HepG2 (cell line): ENCODE results near the gene CFL1. TPM values are rescaled to one million over a fixed set of nuclear protein-coding genes. Genes with fewer than 3 reads are reported as not detected.

Source experiments
- ATAC-seq: fragments of 200-7000 bp; cut with Tn5 transposase; 3 replicates; pipeline ENCODE4 v1.9.1; 2020; ENCODE audit warnings: mild to moderate bottlenecking, moderate library complexity
- BruUV-seq: library from RNA; stranded (reverse); fragments of 400-500 nt; replicated peaks from 2 replicates; lab custom pipeline; 2021; lab: Mats Ljungman, UMichigan
- CTCF ChIA-PET: fragments of 300-600 bp; formaldehyde crosslinking; extraction: SDS; loops from one replicate; lab custom pipeline; 2021; ENCODE audit warnings: low total read pairs, inconsistent platforms, low intra/inter-chr PET ratio; lab: Yijun Ruan, JAX
- POLR2A ChIA-PET: fragments of 350-600 bp; sonication (Branson Sonifier 250); formaldehyde crosslinking; loops from one replicate; lab custom pipeline; 2020; ENCODE audit warnings: antibody characterized with exemption, inconsistent platforms; lab: Yijun Ruan, JAX
- DNase-seq: peaks from one replicate; pipeline ENCODE4 v3.0.0-alpha.2; 2015; ENCODE audit warnings: low spot score
- FAIRE-seq: peaks from 3 replicates; lab custom pipeline; 2011; peaks lifted over from hg19 to GRCh38; lab: Jason Lieb, UNC
- H2AFZ ChIP-seq: one replicate; pipeline ENCODE4 v1.6.1; 2011; ENCODE audit warnings: low read length, inconsistent platforms
- H3K27ac ChIP-seq: fragments of 300-600 bp; 3 replicates; pipeline ENCODE4 v1.8.0; 2011; ENCODE audit warnings: mixed run types, mild to moderate bottlenecking, mixed read lengths, low read length, inconsistent platforms; ENCODE audit not compliant: insufficient read depth; ENCODE audit errors: extremely low read length
- H3K27me3 ChIP-seq, 2 experiments: fragments of 200-600 bp in 1 of 2; 2 replicates in 1 of 2; 3 replicates in 1 of 2; pipeline versions ENCODE4 v1.6.0 to v1.8.0; 2011; ENCODE audit warnings: low read length in 2 of 2, mild to moderate bottlenecking in 2 of 2, moderate library complexity in 2 of 2, inconsistent platforms in 1 of 2; ENCODE audit not compliant: insufficient read depth in 2 of 2, control insufficient read depth in 1 of 2
- H3K36me3 ChIP-seq, 2 experiments: fragments of 200-600 bp in 1 of 2; replicated peaks in 1 of 2; 2 replicates in 1 of 2; 3 replicates in 1 of 2; pipeline versions ENCODE4 v1.5.1 to v1.8.0; 2011; ENCODE audit warnings: low read length in 2 of 2, inconsistent platforms in 1 of 2; ENCODE audit not compliant: insufficient read depth in 2 of 2, control insufficient read depth in 1 of 2
- H3K4me1 ChIP-seq: 2 replicates; pipeline ENCODE4 v1.5.1; 2012; ENCODE audit warnings: low read length, inconsistent platforms; ENCODE audit not compliant: insufficient read depth
- H3K4me2 ChIP-seq: 2 replicates; pipeline ENCODE4 v1.6.0; 2011; ENCODE audit warnings: low read depth, low read length, inconsistent platforms
- H3K4me3 ChIP-seq, 3 experiments: fragments of 200-600 bp in 1 of 3; sonication (generic), shearing (Covaris generic) in 1 of 3; replicated peaks in 1 of 3; 2 replicates each; pipeline ENCODE4 v1.5.1; 2011 to 2016; ENCODE audit warnings: low read length in 3 of 3, inconsistent platforms in 2 of 3, low read depth in 2 of 3, mild to moderate bottlenecking in 2 of 3, control low read depth in 1 of 3, mixed read lengths in 1 of 3; ENCODE audit not compliant: insufficient read depth in 1 of 3
- H3K79me2 ChIP-seq: one replicate; pipeline ENCODE4 v1.6.1; 2011; ENCODE audit warnings: low read length, inconsistent platforms; ENCODE audit not compliant: insufficient read depth
- H3K9ac ChIP-seq: 2 replicates; pipeline ENCODE4 v1.6.0; 2011; ENCODE audit warnings: mild to moderate bottlenecking, low read depth, low read length, inconsistent platforms; ENCODE audit not compliant: insufficient read depth
- H3K9me3 ChIP-seq: 2 replicates; pipeline ENCODE4 v1.5.1; 2012; ENCODE audit warnings: mild to moderate bottlenecking, low read length
- H4K20me1 ChIP-seq: 2 replicates; pipeline ENCODE4 v1.6.0; 2011; ENCODE audit warnings: inconsistent platforms, mild to moderate bottlenecking, low read length, moderate library complexity; ENCODE audit not compliant: insufficient read depth
- FOXA1 ChIP-seq, 2 experiments: fragments of 450-650 bp in 1 of 2; sonication (generic) in 1 of 2; formaldehyde crosslinking in 1 of 2; IDR thresholded peaks; 2 replicates each; pipeline versions ENCODE4 v1.4.0 to v1.6.1; 2016 to 2020; ENCODE audit warnings: missing genetic modification reagents in 1 of 2
- MIER3 ChIP-seq: IDR thresholded peaks from 2 replicates; pipeline ENCODE4 v1.6.1; 2016; ENCODE audit warnings: missing compliant biosample characterization, borderline replicate concordance
- NFYC ChIP-seq: IDR thresholded peaks from 2 replicates; pipeline ENCODE4 v1.6.1; 2016; ENCODE audit warnings: missing genetic modification reagents, missing compliant biosample characterization
- RARG ChIP-seq: sonication (generic); formaldehyde crosslinking; IDR thresholded peaks from 2 replicates; pipeline ENCODE4 v1.4.0; 2020; ENCODE audit warnings: low read depth, mild to moderate bottlenecking, missing genetic modification reagents
- TARDBP ChIP-seq: sonication (generic); formaldehyde crosslinking; IDR thresholded peaks from 2 replicates; pipeline ENCODE4 v1.8.0; 2022; ENCODE audit warnings: mild to moderate bottlenecking, missing genetic modification reagents
- ZNF430 ChIP-seq: sonication (generic); formaldehyde crosslinking; IDR thresholded peaks from 2 replicates; pipeline ENCODE4 v1.9.0; 2021; ENCODE audit warnings: mild to moderate bottlenecking, missing genetic modification reagents
- ZSCAN29 ChIP-seq: sonication (generic); formaldehyde crosslinking; conservative IDR thresholded peaks from 2 replicates; pipeline ENCODE4 v1.4.0; 2020; ENCODE audit warnings: mild to moderate bottlenecking, missing genetic modification reagents
- WGBS: methylation state at CpG from one replicate; pipeline ENCODE4 v1.1.6; 2017; ENCODE audit warnings: low lambda C conversion rate; 5-methylcytosine and 5-hydroxymethylcytosine counted together
- in situ Hi-C: cut with HindIII; loops from 2 replicates; pipeline ENCODE4 v1.10.0; 2017; ENCODE audit warnings: low pct_unique_long_range_greater_than_20kb; ENCODE audit not compliant: extremely low pct_ligation_motif_present
- intact Hi-C: fragments of 100-400 bp; cut with micrococcal nuclease; formaldehyde crosslinking; loops from one replicate; pipeline ENCODE4 v1.10.0; 2022; ENCODE audit not compliant: unreplicated experiment
- polyA plus RNA-seq, 8 experiments: library from polyadenylated mRNA; depleted of rRNA in 3 of 8; stranded (reverse) in 7 of 8; unstranded in 1 of 8; fragments of >200 nt; fragmentation: Illumina TruSeq in 4 of 8; extraction: Trizol in 4 of 8; gene quantifications; 2 replicates each; pipeline versions ENCODE4 v1.2.1 to v1.2.3, GENCODE V29; 2011 to 2016; ENCODE audit warnings: low read depth in 4 of 8, missing spikeins in 1 of 8, mixed read lengths in 1 of 8; ENCODE audit not compliant: insufficient read depth in 1 of 8
- total RNA-seq, 5 experiments: library from RNA; depleted of rRNA; stranded (reverse); fragments of >200 nt; fragmentation: Illumina TruSeq; extraction: Trizol; gene quantifications; 2 replicates each; pipeline ENCODE4 v1.2.3, GENCODE V29; 2016; ENCODE audit warnings: low read depth in 1 of 5
- TF ChIP-seq, protein P1 (sequence below): sonication (generic); formaldehyde crosslinking; IDR thresholded peaks from 2 replicates; pipeline ENCODE4 v1.4.0; 2020; ENCODE audit warnings: missing genetic modification reagents
- TF ChIP-seq, protein P2 (sequence below): sonication (generic); formaldehyde crosslinking; IDR thresholded peaks from 2 replicates; pipeline ENCODE4 v1.9.0; 2022; ENCODE audit warnings: low read depth, missing genetic modification reagents
- TF ChIP-seq, protein P3 (sequence below): sonication (generic); formaldehyde crosslinking; IDR thresholded peaks from 2 replicates; pipeline ENCODE4 v1.9.0; 2021; ENCODE audit warnings: missing genetic modification reagents, borderline replicate concordance

CFL1 gene
- total and polyA plus RNA-seq, 2 of the 13 experiments (the other 11 are each of a cell fraction or from before 2014, with no cell fraction given): 379 to 383 TPM

DNA sequence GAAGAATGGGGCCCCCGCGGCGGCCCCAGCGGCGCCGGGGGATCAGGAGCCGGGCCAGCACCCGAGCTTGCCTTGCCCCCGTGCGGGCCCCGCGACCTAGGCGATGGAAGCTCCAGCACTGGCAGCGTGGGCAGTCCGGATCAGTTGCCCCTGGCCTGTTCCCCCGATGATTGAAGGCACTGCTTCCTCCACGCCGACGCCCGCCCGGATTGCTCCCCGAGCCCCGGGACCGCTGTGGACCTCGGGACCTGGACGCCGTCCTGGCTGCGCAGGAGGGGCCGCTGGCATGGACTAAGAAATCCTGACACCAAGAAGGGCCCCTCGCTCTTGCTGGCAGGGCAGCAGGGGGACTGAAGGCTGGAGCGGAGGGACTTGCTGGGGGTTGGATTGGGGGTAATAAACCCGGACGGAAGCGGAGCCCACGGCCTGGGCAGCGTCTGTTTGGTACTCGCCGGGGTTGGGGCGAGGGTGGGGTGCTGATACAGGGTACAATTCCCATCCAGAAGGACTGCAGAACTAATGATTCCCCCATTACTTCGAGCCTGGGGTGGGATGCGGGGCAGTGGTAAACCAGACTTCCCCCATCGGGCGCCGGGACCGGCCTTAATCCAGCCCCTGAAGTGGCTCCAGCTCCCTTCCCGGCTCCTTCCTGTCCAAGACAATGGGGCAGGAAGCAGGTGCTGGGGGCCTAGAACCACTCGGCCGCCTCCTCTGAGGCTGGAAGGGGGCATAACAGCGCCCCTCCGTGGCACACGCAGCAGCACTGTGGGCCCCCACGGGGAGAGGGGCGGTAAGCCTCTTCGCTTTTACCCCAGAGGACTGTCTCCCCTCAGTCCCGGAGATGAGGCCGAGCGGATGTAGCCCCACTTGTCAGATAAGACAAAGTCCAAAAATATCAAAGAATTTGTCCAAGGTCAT lies 33.5 kb upstream of the CFL1 start (continued):
- TF ChIP-seq, protein P1, sequence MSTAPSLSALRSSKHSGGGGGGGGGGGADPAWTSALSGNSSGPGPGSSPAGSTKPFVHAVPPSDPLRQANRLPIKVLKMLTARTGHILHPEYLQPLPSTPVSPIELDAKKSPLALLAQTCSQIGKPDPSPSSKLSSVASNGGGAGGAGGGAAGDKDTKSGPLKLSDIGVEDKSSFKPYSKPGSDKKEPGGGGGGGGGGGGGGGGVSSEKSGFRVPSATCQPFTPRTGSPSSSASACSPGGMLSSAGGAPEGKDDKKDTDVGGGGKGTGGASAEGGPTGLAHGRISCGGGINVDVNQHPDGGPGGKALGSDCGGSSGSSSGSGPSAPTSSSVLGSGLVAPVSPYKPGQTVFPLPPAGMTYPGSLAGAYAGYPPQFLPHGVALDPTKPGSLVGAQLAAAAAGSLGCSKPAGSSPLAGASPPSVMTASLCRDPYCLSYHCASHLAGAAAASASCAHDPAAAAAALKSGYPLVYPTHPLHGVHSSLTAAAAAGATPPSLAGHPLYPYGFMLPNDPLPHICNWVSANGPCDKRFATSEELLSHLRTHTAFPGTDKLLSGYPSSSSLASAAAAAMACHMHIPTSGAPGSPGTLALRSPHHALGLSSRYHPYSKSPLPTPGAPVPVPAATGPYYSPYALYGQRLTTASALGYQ (CRISPR knock-in tag): 0 out of 2 replicates have a peak, but pooled peaks have one; percentile 28
- TF ChIP-seq, protein P2, sequence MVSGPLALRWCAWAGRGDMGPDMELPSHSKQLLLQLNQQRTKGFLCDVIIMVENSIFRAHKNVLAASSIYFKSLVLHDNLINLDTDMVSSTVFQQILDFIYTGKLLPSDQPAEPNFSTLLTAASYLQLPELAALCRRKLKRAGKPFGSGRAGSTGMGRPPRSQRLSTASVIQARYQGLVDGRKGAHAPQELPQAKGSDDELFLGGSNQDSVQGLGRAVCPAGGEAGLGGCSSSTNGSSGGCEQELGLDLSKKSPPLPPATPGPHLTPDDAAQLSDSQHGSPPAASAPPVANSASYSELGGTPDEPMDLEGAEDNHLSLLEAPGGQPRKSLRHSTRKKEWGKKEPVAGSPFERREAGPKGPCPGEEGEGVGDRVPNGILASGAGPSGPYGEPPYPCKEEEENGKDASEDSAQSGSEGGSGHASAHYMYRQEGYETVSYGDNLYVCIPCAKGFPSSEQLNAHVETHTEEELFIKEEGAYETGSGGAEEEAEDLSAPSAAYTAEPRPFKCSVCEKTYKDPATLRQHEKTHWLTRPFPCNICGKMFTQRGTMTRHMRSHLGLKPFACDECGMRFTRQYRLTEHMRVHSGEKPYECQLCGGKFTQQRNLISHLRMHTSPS (CRISPR knock-in tag): peak; percentile 69
- peak; percentile 17; the same call in 1 of the 2 replicates for TF ChIP-seq TARDBP (CRISPR knock-in tag)

DNA sequence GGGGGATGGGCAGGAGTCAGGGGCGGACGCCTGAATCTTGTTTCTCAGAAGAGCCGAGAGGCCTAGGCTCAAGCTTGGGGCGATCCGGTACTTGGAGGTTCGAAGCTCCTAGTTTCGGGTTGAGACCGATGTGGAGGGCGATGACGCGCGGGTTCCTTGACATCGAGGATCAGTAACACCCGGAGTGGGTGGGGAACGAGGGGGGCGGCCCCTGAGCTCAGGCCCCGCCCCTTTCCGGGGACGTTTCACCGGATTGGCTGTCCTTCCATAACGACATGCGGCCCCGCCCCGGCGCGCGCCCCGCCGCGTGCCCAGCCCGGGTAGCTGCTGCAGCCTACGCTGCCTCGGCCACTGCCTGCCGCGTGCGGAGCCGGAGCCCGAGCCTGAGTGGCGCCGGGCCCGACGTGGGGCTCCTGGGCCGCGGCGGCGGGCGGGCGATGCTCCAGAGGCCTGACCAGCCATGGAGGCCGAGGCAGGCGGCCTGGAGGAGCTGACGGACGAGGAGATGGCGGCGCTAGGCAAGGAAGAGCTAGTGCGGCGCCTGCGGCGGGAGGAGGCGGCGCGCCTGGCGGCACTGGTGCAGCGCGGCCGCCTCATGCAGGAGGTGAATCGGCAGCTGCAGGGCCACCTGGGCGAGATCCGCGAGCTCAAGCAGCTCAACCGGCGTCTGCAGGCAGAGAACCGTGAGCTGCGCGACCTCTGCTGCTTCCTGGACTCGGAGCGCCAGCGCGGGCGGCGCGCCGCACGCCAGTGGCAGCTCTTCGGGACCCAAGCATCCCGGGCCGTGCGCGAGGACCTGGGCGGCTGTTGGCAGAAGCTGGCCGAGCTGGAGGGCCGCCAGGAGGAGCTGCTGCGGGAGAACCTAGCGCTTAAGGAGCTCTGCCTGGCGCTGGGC lies 32.6 kb upstream of the CFL1 start, which contains the start of gene CCDC85B:
Gene CCDC85B (plus strand): TSS at position 350 of the 895 bp plus-strand sequence. CDS start 111 bp downstream, at position 461.
- Histone ChIP-seq H3K4me2 (peak within 1 kb of the TSS; percentile 99), H3K9me3 (no peaks in the 10 kb centered on the region), H3K27me3 (no peaks in the 10 kb centered on the region; a peak in 1 of 5 replicates), H3K36me3 (peaks cover 1 to 8% of the 10 kb centered on the region in 2 experiments; a peak in 2 of 5 replicates), H3K4me1 (peaks cover 68% of the 10 kb centered on the region), H3K79me2 (peaks cover 8% of the 10 kb centered on the region), H2AFZ (no peak within 1 kb of the TSS), H3K9ac (peak within 1 kb of the TSS; percentile 90), H3K27ac (peak within 1 kb of the TSS; percentile 77), H3K4me3 (peak within 1 kb of the TSS; percentile 77 to 91 (median 87)), H4K20me1 (no peaks in the 10 kb centered on the region)
- BruUV-seq: no TSS peak
- POLR2A ChIA-PET: interaction anchor here (0.6 to 7.6 kb wide), 34 partner anchors 10 to 557 kb away, joined by 3 to 95 read pairs (median 4); partner anchors contain the start of genes BANF1, C11orf68, CFL1 and DPF2
- CTCF ChIA-PET: interaction anchor here (6.9 kb wide), 1 partner anchor 99 kb away, joined by 63 read pairs; no protein-coding TSS in a partner anchor
- intact Hi-C loops (loop anchor here (2.0 kb wide), 1 partner anchor 28 kb away; the partner anchor contains the start of genes C11orf68 and DRAP1), in situ Hi-C loops (no loop called here)
- peak; percentile 66 for FAIRE-seq
- peak; percentile 84 for DNase-seq
- 0% methylated on average over 3 of the region's 94 CpGs for WGBS
- peak; percentile 67 for ATAC-seq
- TF ChIP-seq NFYC: peak; percentile 65
- TF ChIP-seq RARG: no peak
- peak; percentile 79; the same call in 1 of the 2 replicates for TF ChIP-seq ZNF430 (CRISPR knock-in tag)
- 0 out of 2 replicates have a peak, but pooled peaks have one; percentile 46 for TF ChIP-seq ZSCAN29 (CRISPR knock-in tag)
- TF ChIP-seq, protein P3, sequence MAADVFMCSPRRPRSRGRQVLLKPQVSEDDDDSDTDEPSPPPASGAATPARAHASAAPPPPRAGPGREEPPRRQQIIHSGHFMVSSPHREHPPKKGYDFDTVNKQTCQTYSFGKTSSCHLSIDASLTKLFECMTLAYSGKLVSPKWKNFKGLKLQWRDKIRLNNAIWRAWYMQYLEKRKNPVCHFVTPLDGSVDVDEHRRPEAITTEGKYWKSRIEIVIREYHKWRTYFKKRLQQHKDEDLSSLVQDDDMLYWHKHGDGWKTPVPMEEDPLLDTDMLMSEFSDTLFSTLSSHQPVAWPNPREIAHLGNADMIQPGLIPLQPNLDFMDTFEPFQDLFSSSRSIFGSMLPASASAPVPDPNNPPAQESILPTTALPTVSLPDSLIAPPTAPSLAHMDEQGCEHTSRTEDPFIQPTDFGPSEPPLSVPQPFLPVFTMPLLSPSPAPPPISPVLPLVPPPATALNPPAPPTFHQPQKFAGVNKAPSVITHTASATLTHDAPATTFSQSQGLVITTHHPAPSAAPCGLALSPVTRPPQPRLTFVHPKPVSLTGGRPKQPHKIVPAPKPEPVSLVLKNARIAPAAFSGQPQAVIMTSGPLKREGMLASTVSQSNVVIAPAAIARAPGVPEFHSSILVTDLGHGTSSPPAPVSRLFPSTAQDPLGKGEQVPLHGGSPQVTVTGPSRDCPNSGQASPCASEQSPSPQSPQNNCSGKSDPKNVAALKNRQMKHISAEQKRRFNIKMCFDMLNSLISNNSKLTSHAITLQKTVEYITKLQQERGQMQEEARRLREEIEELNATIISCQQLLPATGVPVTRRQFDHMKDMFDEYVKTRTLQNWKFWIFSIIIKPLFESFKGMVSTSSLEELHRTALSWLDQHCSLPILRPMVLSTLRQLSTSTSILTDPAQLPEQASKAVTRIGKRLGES (CRISPR knock-in tag): peak; percentile 46; the same call in 1 of the 2 replicates
- no peak for TF ChIP-seq MIER3 (CRISPR knock-in tag)
- TF ChIP-seq FOXA1 (IDR thresholded peaks at IDR 0.05): no peak
- TF ChIP-seq FOXA1 (CRISPR knock-in tag; IDR thresholded peaks at IDR 0.05): no peak
